ENCODE measurements around the gene RUSC2. TPM values are rescaled to one million over a fixed set of nuclear protein-coding genes. Genes with fewer than 3 reads are reported as not detected.

Gene RUSC2
- total and polyA plus RNA-seq, 3 donors from 2014 or later = 28.7 to 78.1 (median 32.3) TPM

- Histone ChIP-seq H3K27me3 (no peaks in the 10 kb centered on the region), H3K27ac (no peak overlapping the region), H3K9me3 (no peaks in the 10 kb centered on the region), H3K4me3 (no peak overlapping the region), H3K36me3 (ENCODE audit: low read depth, missing control alignments) (no peaks in the 10 kb centered on the region), H3K4me1 (peaks cover 12% of the 10 kb centered on the region)
- WGBS, 2 donors = 80 to 83% methylated on average over 3 of the region's 3 CpGs
- intact Hi-C loops (cut with DNase I; ENCODE audit: low total_unique reads) = no loop called here
- TF ChIP-seq POLR2A (IDR thresholded peaks at IDR 0.05) = no peak
- TF ChIP-seq, protein P1, sequence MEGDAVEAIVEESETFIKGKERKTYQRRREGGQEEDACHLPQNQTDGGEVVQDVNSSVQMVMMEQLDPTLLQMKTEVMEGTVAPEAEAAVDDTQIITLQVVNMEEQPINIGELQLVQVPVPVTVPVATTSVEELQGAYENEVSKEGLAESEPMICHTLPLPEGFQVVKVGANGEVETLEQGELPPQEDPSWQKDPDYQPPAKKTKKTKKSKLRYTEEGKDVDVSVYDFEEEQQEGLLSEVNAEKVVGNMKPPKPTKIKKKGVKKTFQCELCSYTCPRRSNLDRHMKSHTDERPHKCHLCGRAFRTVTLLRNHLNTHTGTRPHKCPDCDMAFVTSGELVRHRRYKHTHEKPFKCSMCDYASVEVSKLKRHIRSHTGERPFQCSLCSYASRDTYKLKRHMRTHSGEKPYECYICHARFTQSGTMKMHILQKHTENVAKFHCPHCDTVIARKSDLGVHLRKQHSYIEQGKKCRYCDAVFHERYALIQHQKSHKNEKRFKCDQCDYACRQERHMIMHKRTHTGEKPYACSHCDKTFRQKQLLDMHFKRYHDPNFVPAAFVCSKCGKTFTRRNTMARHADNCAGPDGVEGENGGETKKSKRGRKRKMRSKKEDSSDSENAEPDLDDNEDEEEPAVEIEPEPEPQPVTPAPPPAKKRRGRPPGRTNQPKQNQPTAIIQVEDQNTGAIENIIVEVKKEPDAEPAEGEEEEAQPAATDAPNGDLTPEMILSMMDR (IDR thresholded peaks at IDR 0.05) = no peak
- DNase-seq = no peak
Observed at GRCh38 chr9:35508069-35508468, 18.2 kb downstream of the RUSC2 start.

- intact Hi-C loops (cut with DNase I; ENCODE audit: low total_unique reads) = no loop called here
- H3K4me1 ChIP-seq = peaks cover 12% of the 10 kb centered on the region
- H3K27me3 ChIP-seq = no peaks in the 10 kb centered on the region
- no peaks in the 10 kb centered on the region for H3K9me3 ChIP-seq
- H3K27ac ChIP-seq = peak overlapping the region; percentile 41 to 84
- TF ChIP-seq POLR2A (IDR thresholded peaks at IDR 0.05) = no peak
- TF ChIP-seq, protein P1 (IDR thresholded peaks at IDR 0.05) = no peak
- DNase-seq = no peak
- H3K36me3 ChIP-seq (ENCODE audit: low read depth, missing control alignments) = no peaks in the 10 kb centered on the region
- 41 to 53% methylated on average over 3 of the region's 3 CpGs for WGBS, 2 donors
- H3K4me3 ChIP-seq = no peak overlapping the region
Observed at GRCh38 chr9:35510383-35510753, 20.5 kb downstream of the RUSC2 start.

- Histone ChIP-seq H3K27me3 (no peaks in the 10 kb centered on the region), H3K9me3 (no peaks in the 10 kb centered on the region), H3K4me1 (peaks cover 12% of the 10 kb centered on the region), H3K27ac (peak overlapping the region; percentile 41 to 84), H3K4me3 (no peak overlapping the region), H3K36me3 (ENCODE audit: low read depth, missing control alignments) (no peaks in the 10 kb centered on the region)
- WGBS, 2 donors = 27 to 39% methylated on average over 3 of the region's 3 CpGs
- intact Hi-C loops (cut with DNase I; ENCODE audit: low total_unique reads) = no loop called here
- DNase-seq = peak; percentile 64
- no peak for TF ChIP-seq POLR2A (IDR thresholded peaks at IDR 0.05)
- TF ChIP-seq, protein P1 (IDR thresholded peaks at IDR 0.05) = no peak
Observed at GRCh38 chr9:35510754-35511428, 21.0 kb downstream of the RUSC2 start.

GRCh38 chr9:35511453-35511852 is 21.5 kb downstream of the RUSC2 start:
- H3K4me3 ChIP-seq = no peak overlapping the region
- no peaks in the 10 kb centered on the region for H3K36me3 ChIP-seq (ENCODE audit: low read depth, missing control alignments)
- no peak for DNase-seq
- intact Hi-C loops (cut with DNase I; ENCODE audit: low total_unique reads) = no loop called here
- H3K4me1 ChIP-seq = peaks cover 13% of the 10 kb centered on the region
- no peaks in the 10 kb centered on the region for H3K27me3 ChIP-seq
- no peaks in the 10 kb centered on the region for H3K9me3 ChIP-seq
- peak overlapping the region; percentile 41 to 84 for H3K27ac ChIP-seq
- 44 to 47% methylated on average over 1 of the region's 1 CpG for WGBS, 2 donors
- TF ChIP-seq, protein P1 (IDR thresholded peaks at IDR 0.05) = no peak
- no peak for TF ChIP-seq POLR2A (IDR thresholded peaks at IDR 0.05)

GRCh38 chr9:35515766-35516165 is 25.9 kb downstream of the RUSC2 start:
- H3K36me3 ChIP-seq (ENCODE audit: low read depth, missing control alignments) = no peaks in the 10 kb centered on the region
- 89 to 92% methylated on average over 6 to 7 of the region's 7 CpGs for WGBS, 2 donors
- no peaks in the 10 kb centered on the region for H3K9me3 ChIP-seq
- no peak for TF ChIP-seq POLR2A (IDR thresholded peaks at IDR 0.05)
- TF ChIP-seq, protein P1 (IDR thresholded peaks at IDR 0.05) = no peak
- H3K27ac ChIP-seq = no peak overlapping the region
- intact Hi-C loops (cut with DNase I; ENCODE audit: low total_unique reads) = no loop called here
- DNase-seq = no peak
- H3K27me3 ChIP-seq = no peaks in the 10 kb centered on the region
- H3K4me1 ChIP-seq = peaks cover 49% of the 10 kb centered on the region
- no peak overlapping the region for H3K4me3 ChIP-seq

Data from testis (tissue), 3 donors.